RWPE2 (cell line): Measurements from ENCODE around the gene GPATCH2.

ENCODE experiments used
- ATAC-seq: fragments of 200-7000 bp; cut with Tn5 transposase; 3 replicates; pipeline ENCODE4 v1.9.1; 2021; ENCODE audit warnings: low read depth
- DNase-seq: peaks from one replicate; pipeline ENCODE4 v3.0.0-alpha.2; 2020; ENCODE audit warnings: low spot score
- H3K27ac ChIP-seq: fragments of 450-650 bp; 2 replicates; pipeline ENCODE4 v1.5.1; 2017; ENCODE audit warnings: mild to moderate bottlenecking; ENCODE audit not compliant: poor library complexity, severe bottlenecking
- H3K27me3 ChIP-seq: fragments of 250-450 bp; sonication (Bioruptor Pico); 2 replicates; pipeline ENCODE4 v1.5.1; 2021; ENCODE audit warnings: mild to moderate bottlenecking, moderate library complexity; ENCODE audit not compliant: insufficient read depth, poor library complexity, severe bottlenecking
- H3K36me3 ChIP-seq: fragments of 250-450 bp; sonication (Bioruptor Pico); 2 replicates; pipeline ENCODE4 v1.5.1; 2020; ENCODE audit warnings: low read depth, mild to moderate bottlenecking, moderate library complexity
- H3K4me1 ChIP-seq: fragments of 250-450 bp; sonication (Bioruptor Pico); 2 replicates; pipeline ENCODE4 v1.5.1; 2021; ENCODE audit warnings: mild to moderate bottlenecking, moderate library complexity; ENCODE audit not compliant: insufficient read depth, poor library complexity, severe bottlenecking
- H3K4me3 ChIP-seq: fragments of 250-450 bp; sonication (Bioruptor Pico); 2 replicates; pipeline ENCODE4 v1.5.1; 2021; ENCODE audit warnings: mild to moderate bottlenecking, moderate library complexity; ENCODE audit not compliant: severe bottlenecking
- H3K9me3 ChIP-seq: fragments of 250-450 bp; sonication (Bioruptor Pico); 2 replicates; pipeline ENCODE4 v1.5.1; 2021; ENCODE audit warnings: mild to moderate bottlenecking, moderate library complexity; ENCODE audit not compliant: severe bottlenecking
- CTCF ChIP-seq: fragments of 450-650 bp; IDR thresholded peaks from one replicate; pipeline ENCODE4 v1.5.1; 2017; ENCODE audit warnings: mild to moderate bottlenecking, moderate library complexity; ENCODE audit not compliant: poor library complexity, severe bottlenecking

The GPATCH2 gene

GRCh38 chr1:217630711-217631591 is at the start of gene GPATCH2, which contains the start of gene SPATA17:
Gene GPATCH2, minus strand, starts transcription at chr1:217631090. Its CDS starts 119 bp downstream, at chr1:217630971.
Gene SPATA17, plus strand, starts transcription at chr1:217631344. Its CDS starts 35 bp downstream, at chr1:217631379.
- ATAC-seq, result peak; percentile 91

GRCh38 chr1:217674028-217674729 is 43.3 kb upstream of the GPATCH2 start:
- Histone ChIP-seq H3K36me3 (no peaks in the 10 kb centered on the region), H3K4me3 (no peak overlapping the region), H3K27ac (no peak overlapping the region), H3K4me1 (no peaks in the 10 kb centered on the region), H3K27me3 (no peaks in the 10 kb centered on the region), H3K9me3 (no peaks in the 10 kb centered on the region)
- no peak for ATAC-seq
- TF ChIP-seq CTCF, result no peak
- no peak for DNase-seq

More at GRCh38 chr1:217630711-217631591, at the start of gene GPATCH2, which contains the start of gene SPATA17:
- Histone ChIP-seq H3K9me3 (no peaks in the 10 kb centered on the region), H3K4me1 (no peaks in the 10 kb centered on the region), H3K36me3 (no peaks in the 10 kb centered on the region), H3K4me3 (peak within 1 kb of the TSS; percentile 65), H3K27ac (peak within 1 kb of the TSS; percentile 49), H3K27me3 (no peaks in the 10 kb centered on the region)
- no peak for TF ChIP-seq CTCF
- DNase-seq, result peak; percentile 51

- H3K4me3 ChIP-seq, result no peak overlapping the region
- no peak for ATAC-seq
- no peak overlapping the region for H3K27ac ChIP-seq
Observed at GRCh38 chr1:217673387-217673786, 42.5 kb upstream of the GPATCH2 start.

GRCh38 chr1:217668351-217668940 is 37.6 kb upstream of the GPATCH2 start:
- Histone ChIP-seq H3K4me1 (no peaks in the 10 kb centered on the region), H3K27me3 (no peaks in the 10 kb centered on the region), H3K27ac (no peak overlapping the region), H3K36me3 (no peaks in the 10 kb centered on the region), H3K9me3 (no peaks in the 10 kb centered on the region), H3K4me3 (no peak overlapping the region)
- DNase-seq, result no peak
- no peak for TF ChIP-seq CTCF
- ATAC-seq, result no peak

More at GRCh38 chr1:217673387-217673786, 42.5 kb upstream of the GPATCH2 start:
- no peaks in the 10 kb centered on the region for H3K36me3 ChIP-seq
- H3K4me1 ChIP-seq, result no peaks in the 10 kb centered on the region
- no peak for DNase-seq
- H3K27me3 ChIP-seq, result no peaks in the 10 kb centered on the region
- TF ChIP-seq CTCF, result no peak
- no peaks in the 10 kb centered on the region for H3K9me3 ChIP-seq
